Thoracic aorta (tissue), 2 donors: ENCODE data around the gene DCANP1. TPM values are rescaled to one million over a fixed set of nuclear protein-coding genes. Genes with fewer than 3 reads are reported as not detected.

Experiments
- ATAC-seq: fragments of 150-250 bp; one replicate; pipeline ENCODE4 v1.8.0; 2017; ENCODE audit warnings: low read depth; ENCODE audit not compliant: insufficient number of reproducible peaks, low FRiP score
- DNase-seq: peaks from one replicate; pipeline ENCODE4 v3.0.0-alpha.2; 2020; ENCODE audit warnings: low spot score
- H3K27ac ChIP-seq, 2 donors: fragments of 200-600 bp; sonication (generic); 1 replicate in 1 of 2; 2 replicates in 1 of 2; pipeline ENCODE4 v1.5.1; 2016; ENCODE audit warnings: mild to moderate bottlenecking in 2 of 2, moderate library complexity in 2 of 2
- H3K27me3 ChIP-seq: fragments of 200-600 bp; sonication (generic); replicated peaks from 2 replicates; pipeline ENCODE4 v1.6.0; 2016; ENCODE audit warnings: mild to moderate bottlenecking; ENCODE audit not compliant: insufficient read depth
- H3K36me3 ChIP-seq: fragments of 200-600 bp; sonication (generic); one replicate; pipeline ENCODE4 v1.5.1; 2016
- H3K4me1 ChIP-seq, 2 donors: fragments of 200-600 bp; sonication (generic); 1 replicate in 1 of 2; 2 replicates in 1 of 2; pipeline versions ENCODE4 v1.5.1 to v1.6.0; 2016; ENCODE audit warnings: low read depth in 2 of 2, mild to moderate bottlenecking in 1 of 2; ENCODE audit not compliant: control insufficient read depth in 1 of 2
- H3K4me3 ChIP-seq: fragments of 200-600 bp; sonication (generic); 2 replicates; pipeline ENCODE4 v1.5.1; 2016; ENCODE audit warnings: mild to moderate bottlenecking
- H3K9me3 ChIP-seq: fragments of 200-600 bp; sonication (generic); 2 replicates; pipeline ENCODE4 v1.5.1; 2016
- total RNA-seq, 2 donors: library from RNA; depleted of rRNA; stranded (reverse); fragments of >200 nt; gene quantifications; one replicate each; pipeline versions ENCODE4 v1.1.0 to v1.2.3, GENCODE V29; 2016
- TF ChIP-seq, protein P1 (sequence below): fragments of 200-600 bp; sonication (generic); IDR thresholded peaks from one replicate; pipeline ENCODE4 v1.5.1; 2019; ENCODE audit warnings: antibody characterized with exemption

The DCANP1 gene
- total RNA-seq, 2 donors from 2014 or later = not detected

DNA sequence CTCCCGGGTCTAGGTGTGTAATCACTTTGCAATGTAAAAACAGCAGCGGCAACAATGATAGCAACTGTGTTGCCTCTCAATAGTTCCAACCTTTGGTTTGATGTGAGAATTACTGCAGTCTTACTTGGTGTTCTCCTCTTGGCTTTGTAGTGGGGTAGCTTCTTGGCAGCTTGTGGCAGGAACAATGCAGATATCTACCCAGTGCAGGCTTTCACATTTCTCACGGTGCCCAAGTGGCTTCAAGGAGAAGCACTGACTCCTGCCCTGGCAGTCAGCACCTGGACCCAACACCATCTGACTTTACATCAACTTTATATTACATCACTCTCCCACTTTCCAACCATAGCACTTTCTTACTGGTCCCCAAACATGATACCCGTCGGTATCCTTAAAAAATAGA lies 33.4 kb upstream of the DCANP1 start:
- TF ChIP-seq, protein P1, sequence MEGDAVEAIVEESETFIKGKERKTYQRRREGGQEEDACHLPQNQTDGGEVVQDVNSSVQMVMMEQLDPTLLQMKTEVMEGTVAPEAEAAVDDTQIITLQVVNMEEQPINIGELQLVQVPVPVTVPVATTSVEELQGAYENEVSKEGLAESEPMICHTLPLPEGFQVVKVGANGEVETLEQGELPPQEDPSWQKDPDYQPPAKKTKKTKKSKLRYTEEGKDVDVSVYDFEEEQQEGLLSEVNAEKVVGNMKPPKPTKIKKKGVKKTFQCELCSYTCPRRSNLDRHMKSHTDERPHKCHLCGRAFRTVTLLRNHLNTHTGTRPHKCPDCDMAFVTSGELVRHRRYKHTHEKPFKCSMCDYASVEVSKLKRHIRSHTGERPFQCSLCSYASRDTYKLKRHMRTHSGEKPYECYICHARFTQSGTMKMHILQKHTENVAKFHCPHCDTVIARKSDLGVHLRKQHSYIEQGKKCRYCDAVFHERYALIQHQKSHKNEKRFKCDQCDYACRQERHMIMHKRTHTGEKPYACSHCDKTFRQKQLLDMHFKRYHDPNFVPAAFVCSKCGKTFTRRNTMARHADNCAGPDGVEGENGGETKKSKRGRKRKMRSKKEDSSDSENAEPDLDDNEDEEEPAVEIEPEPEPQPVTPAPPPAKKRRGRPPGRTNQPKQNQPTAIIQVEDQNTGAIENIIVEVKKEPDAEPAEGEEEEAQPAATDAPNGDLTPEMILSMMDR = no peak
- Histone ChIP-seq H3K9me3 (no peaks in the 10 kb centered on the region), H3K27ac (no peak overlapping the region), H3K4me3 (no peak overlapping the region), H3K36me3 (no peaks in the 10 kb centered on the region), H3K4me1 (no peaks in the 10 kb centered on the region), H3K27me3 (no peaks in the 10 kb centered on the region)
- ATAC-seq (no peak), DNase-seq (no peak)

DNA sequence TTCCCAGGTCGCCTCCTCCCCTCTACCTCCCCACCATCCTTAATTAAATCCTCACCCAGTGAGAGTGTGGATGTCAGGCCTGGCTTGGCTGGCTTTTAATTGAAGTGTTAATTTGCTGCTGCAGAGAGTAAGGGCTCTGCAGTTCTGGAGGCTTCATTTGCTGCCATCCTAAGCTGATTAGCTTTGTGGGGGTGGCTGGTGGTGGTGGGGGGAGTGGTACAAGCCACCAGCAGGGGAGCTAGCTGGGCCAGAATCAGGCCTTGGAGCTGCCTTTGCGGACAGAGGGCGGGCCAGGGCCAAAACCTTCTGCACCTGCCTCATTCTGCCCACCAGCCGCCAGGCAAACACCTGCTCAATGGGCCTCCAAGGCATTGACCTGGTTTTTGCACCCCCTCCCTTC lies 31.8 kb upstream of the DCANP1 start:
- ATAC-seq (no peak), DNase-seq (no peak)
- H3K27me3 ChIP-seq = no peaks in the 10 kb centered on the region
- no peaks in the 10 kb centered on the region for H3K9me3 ChIP-seq
- TF ChIP-seq, protein P1 = no peak
- no peak overlapping the region for H3K27ac ChIP-seq
- no peak overlapping the region for H3K4me3 ChIP-seq
- H3K4me1 ChIP-seq = no peaks in the 10 kb centered on the region
- H3K36me3 ChIP-seq = no peaks in the 10 kb centered on the region

DNA sequence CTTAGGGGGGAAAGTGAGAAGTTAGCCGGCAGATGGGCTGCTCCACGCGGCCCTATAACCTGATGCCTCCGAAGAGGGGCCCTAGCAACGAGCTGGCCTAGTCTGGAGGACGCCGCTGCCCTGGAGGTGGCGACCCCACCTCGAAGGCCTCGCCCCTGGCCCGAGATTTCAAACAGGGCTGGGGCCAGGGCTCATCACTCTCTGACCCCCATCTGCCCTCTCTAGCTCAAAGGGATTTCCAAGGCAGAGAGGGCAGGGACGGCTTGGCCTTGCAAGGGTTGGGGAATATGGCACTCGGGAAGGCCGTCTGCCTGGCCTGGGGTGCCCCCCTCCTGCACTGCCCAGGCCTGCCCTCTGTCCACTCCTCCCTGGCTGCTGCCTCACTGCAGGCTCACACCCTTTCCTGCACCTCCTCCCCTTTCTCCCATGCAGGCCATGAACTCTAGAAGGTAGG lies 30.5 kb upstream of the DCANP1 start:
- no peak overlapping the region for H3K4me3 ChIP-seq
- no peaks in the 10 kb centered on the region for H3K36me3 ChIP-seq
- ATAC-seq = no peak
- H3K27ac ChIP-seq = no peak overlapping the region
- no peaks in the 10 kb centered on the region for H3K27me3 ChIP-seq
- no peak for DNase-seq
- H3K9me3 ChIP-seq = no peaks in the 10 kb centered on the region
- no peaks in the 10 kb centered on the region for H3K4me1 ChIP-seq
- TF ChIP-seq, protein P1 = no peak

DNA sequence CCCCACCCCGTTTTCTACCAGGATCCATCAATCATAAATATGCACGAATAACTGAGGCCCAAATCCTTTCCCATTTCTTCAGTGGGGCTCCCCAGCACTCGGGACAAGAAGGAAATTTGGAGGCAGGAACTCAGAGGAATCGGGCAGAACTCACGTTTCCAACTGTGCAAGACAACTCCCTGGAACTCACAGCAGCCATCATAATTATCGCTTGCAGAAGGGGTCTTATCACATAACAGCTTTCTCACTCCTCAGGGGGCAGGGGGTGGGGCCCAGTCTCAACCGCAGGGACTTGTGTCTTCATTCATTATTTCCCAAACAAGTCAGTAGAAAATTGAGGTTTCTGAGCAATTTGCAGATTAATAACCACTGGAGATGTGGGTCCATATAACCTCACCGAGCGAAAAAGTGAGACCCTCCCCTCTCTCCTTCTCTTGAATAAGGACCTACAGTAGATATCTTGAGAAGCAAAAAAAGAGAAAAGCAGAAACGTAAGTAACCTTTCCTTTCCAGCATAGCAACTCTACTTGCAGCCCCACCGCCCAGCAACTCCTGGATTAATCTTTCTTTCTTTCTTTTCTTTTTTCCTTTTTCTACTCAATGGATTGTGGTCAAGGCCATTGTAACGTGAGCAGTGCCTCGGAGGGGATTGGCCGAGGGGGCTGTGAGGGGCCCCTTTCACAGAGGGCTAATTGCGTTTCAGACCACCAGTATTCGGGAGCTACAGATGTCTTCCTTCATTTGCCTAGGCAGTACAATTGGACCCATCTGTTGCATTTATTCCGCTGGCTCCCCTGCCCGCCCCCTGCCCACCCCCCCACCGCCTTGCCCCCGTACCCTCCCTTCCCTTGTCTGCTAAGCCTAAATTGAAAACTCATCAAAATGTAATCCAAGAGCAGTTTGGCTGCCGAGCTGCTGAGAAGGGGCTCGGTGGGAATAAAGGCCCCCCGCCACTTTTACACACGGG lies 29.8 kb upstream of the DCANP1 start:
- Histone ChIP-seq H3K36me3 (no peaks in the 10 kb centered on the region), H3K27me3 (no peaks in the 10 kb centered on the region), H3K9me3 (no peaks in the 10 kb centered on the region), H3K4me1 (no peaks in the 10 kb centered on the region), H3K27ac (no peak overlapping the region), H3K4me3 (no peak overlapping the region)
- ATAC-seq (no peak), DNase-seq (no peak)
- TF ChIP-seq, protein P1 = no peak

DNA sequence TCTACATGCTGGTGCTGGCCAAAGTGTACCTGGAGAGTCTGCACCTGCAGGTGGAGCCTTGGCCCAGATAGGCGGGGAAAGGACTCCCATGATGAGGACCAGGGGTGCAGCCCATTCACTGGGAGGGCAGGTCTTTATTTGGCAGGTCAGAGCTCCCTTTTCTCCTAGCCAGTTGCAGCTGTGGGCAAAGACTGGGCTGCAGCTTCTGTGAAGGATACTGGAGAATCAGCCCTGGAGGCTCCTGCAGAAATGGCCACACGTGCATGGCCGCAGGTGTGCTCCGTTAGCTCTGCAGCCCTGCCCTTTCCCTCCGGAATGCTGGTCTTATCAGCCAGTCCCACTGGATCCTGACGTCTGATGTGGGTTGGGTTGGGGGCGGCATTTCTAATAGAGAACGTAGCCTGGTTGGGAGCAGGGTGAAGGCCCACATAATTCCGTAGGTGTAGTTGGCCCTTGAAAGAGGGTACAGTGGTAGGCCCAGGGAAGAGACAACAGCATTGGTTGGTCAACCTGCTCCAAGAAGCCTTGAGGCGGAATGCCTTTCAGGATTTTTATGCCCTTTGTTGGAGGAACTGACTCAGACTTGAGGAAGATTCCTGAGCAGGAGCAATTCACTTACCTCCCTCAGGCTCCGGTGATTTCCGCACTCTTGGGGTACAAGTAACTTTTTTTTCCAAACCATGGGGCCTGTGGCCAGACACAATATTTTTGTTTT lies 27.0 kb upstream of the DCANP1 start:
- Histone ChIP-seq H3K27ac (no peak overlapping the region), H3K4me1 (no peaks in the 10 kb centered on the region), H3K4me3 (no peak overlapping the region), H3K27me3 (no peaks in the 10 kb centered on the region), H3K9me3 (no peaks in the 10 kb centered on the region), H3K36me3 (no peaks in the 10 kb centered on the region)
- DNase-seq (no peak), ATAC-seq (no peak)
- TF ChIP-seq, protein P1 = no peak
